ENCODE results near the gene ABCA2. TPM values are rescaled to one million over a fixed set of nuclear protein-coding genes. Genes with fewer than 3 reads are reported as not detected.

The ABCA2 gene
- total RNA-seq, 1 experiment from 2014 or later, result 22.4 TPM

DNA sequence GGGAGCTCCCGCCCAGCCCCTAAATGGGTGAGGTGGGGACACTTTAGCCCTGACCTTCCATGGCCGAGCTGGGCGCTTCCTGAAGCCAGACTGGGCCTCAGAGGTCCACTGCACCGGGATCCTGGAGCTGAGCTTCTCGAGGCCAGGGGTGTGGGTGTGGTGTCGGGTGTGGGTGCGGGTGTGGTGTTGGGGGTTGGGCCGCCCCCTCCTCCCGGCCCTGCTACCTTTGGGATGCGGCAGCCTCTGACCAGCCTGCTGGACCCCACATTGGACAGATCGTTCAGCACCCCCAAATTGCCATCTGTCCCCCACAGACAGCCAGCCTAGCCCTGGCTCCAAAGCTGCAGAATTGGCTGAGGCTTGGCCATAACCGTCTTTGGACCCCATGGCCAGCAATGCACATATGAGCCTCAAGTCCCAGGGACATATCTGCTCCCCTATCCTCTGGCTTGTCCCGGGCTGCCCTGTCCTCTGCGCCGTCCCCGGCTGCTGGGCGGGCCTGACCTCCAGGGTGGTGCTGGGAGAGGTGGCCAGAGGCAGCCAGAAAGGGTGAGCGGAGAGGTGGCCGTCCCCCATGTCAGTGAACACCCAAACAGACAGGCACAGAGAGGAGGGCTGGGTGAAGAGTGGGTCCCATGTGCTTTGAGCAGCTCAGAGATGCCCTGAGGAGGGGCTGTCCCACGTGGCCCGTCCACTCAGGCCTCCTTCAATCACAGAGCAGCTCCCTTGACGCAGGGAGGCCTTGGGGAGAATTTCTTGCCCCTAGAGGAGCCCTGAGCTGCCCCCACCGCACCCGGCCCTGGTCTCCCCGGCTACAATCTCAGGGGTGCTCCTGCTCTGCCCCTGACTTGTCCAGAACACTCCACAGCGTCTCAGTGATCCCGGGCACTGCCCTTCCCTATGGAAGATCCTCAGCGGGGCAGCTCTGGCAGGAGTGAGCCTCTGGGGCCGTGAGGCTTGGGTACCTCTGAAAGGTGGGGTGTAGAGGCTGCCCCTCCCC lies 54.1 kb downstream of the ABCA2 start:
- Histone ChIP-seq H3K79me2 (ENCODE audit: insufficient read depth, low read length) (no peaks in the 10 kb centered on the region), H3K14ac (ENCODE audit: insufficient read depth, low read length) (no peak overlapping the region; the same call in 1 of the 2 replicates), H3K9ac (ENCODE audit: extremely low read depth, insufficient read length, low read length) (no peak overlapping the region), H3K23me2 (ENCODE audit: insufficient read length, low read depth, low read length, poor library complexity, severe bottlenecking) (peaks cover 9% of the 10 kb centered on the region), H2BK5ac (ENCODE audit: insufficient read length, low read length) (no peak overlapping the region), H2AFZ (ENCODE audit: low read length) (no peak overlapping the region), H2BK20ac (ENCODE audit: low read depth, low read length, poor library complexity, severe bottlenecking) (no peak overlapping the region), H3K56ac (ENCODE audit: insufficient read length, low read depth, low read length) (no peak overlapping the region), H2AK5ac (ENCODE audit: insufficient read length, low read length) (no peak overlapping the region), H3K4ac (ENCODE audit: low read depth, low read length) (no peak overlapping the region), H3K27me3 (ENCODE audit: insufficient read depth, low read length) (no peaks in the 10 kb centered on the region), H3K23ac (ENCODE audit: insufficient read length, low read depth, low read length) (no peak overlapping the region), H3K4me1 (ENCODE audit: insufficient read depth, low read length) (no peaks in the 10 kb centered on the region; the same call in 1 of the 2 replicates), H3K27ac (ENCODE audit: insufficient read length, low read depth, low read length) (no peak overlapping the region), H4K20me1 (ENCODE audit: control insufficient read depth, insufficient read depth, insufficient read length) (no peaks in the 10 kb centered on the region), H3K79me1 (ENCODE audit: insufficient read depth, low read depth, low read length, poor library complexity, severe bottlenecking) (no peaks in the 10 kb centered on the region), H3K4me2 (ENCODE audit: insufficient read depth, insufficient read length, low read length) (no peak overlapping the region), H2BK120ac (ENCODE audit: low read depth, low read length, poor library complexity, severe bottlenecking) (no peak overlapping the region), H3K9me3 (ENCODE audit: control insufficient read depth, low read depth, low read length) (no peaks in the 10 kb centered on the region), H2BK15ac (ENCODE audit: low read depth, low read length) (no peak overlapping the region), H4K91ac (ENCODE audit: insufficient read length, low read depth, low read length) (no peak overlapping the region), H2BK12ac (ENCODE audit: insufficient read length, low read depth, low read length) (no peak overlapping the region), H4K5ac (ENCODE audit: insufficient read length, low read depth, low read length) (no peak overlapping the region), H4K8ac (replicated peaks; ENCODE audit: insufficient read length, low read depth, low read length) (no peak overlapping the region), H3K18ac (ENCODE audit: insufficient read length, low read depth, low read length) (no peak overlapping the region), H3T11ph (ENCODE audit: low read length) (no peak overlapping the region)
- H3K36me3 Mint-ChIP-seq (ENCODE audit: insufficient read depth in 1 of 3, low read depth in 3 of 3), result no peaks in the 10 kb centered on the region
- no peaks in the 10 kb centered on the region for H3K9me3 Mint-ChIP-seq
- TF ChIP-seq CTCF (conservative IDR thresholded peaks at IDR 0.05), result no peak
- no peak overlapping the region for H3K27ac Mint-ChIP-seq
- no CpG with 5 or more reads among the region's 29 CpGs for WGBS (ENCODE audit: extremely low coverage, insufficient read length, low lambda C conversion rate)
- peaks cover 6% of the 10 kb centered on the region for H3K27me3 Mint-ChIP-seq (ENCODE audit: low read depth)
- DNase-seq, result no peak
- H3K4me3 Mint-ChIP-seq, result no peak overlapping the region
- peaks cover 2 to 8% of the 10 kb centered on the region in 2 experiments for H3K4me1 Mint-ChIP-seq

All from H9 (cell line).